NCI-H526 treated with DMSO at 0.1 percent for 48 hours (cell line): ENCODE data around the gene MIER3.

Source experiments
- DNase-seq: peaks from one replicate; lab custom pipeline; 2025; lab: John Stamatoyannopoulos, UW

Gene MIER3

DNA sequence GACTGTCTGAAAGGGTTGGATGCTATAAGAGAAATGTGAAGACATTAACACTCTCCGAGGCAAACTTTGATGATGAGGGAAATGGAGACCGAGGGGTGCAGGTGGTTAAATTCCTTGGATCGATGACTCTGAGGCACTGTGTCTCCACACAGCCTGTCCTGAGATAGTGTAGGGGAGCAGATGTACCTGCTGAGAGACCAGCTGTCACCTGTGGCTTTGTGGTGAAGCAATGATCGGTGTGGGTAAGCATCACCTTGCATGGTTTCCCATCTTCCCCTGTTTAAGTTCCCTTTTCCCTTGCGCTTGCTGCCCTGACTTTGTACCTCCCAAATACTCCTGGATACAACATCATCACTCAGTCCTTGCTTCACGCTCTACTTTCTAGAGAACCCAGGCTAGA is 9.8 kb upstream of the MIER3 start:
- no peak for DNase-seq

DNA sequence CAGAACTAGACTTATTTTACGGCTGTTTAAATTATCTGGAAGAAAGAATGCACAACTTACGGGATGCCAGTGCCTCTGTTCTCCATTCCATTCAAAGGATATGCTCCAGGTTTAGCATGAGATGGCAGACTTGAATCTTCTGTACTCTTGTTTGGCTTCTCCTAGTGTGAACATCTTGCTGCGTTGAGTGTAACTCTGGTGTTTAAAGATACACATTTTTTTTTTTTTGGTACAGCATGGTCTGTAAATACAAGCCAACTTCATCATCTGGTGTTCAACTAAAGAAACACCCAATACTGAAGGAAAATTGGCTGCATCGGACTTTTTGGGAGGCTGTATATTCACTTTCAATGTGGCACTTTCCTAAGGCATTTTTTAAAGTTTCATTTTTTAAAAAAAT is 7.4 kb upstream of the MIER3 start:
- DNase-seq: no peak

- no peak for DNase-seq
Observed at GRCh38 chr5:56958595-56958994, 6.7 kb upstream of the MIER3 start.

- no peak for DNase-seq
Observed at GRCh38 chr5:56954262-56954661, 2.3 kb upstream of the MIER3 start.

GRCh38 chr5:56951126-56951945 is 587 bp downstream of the MIER3 start:
- DNase-seq: no peak

GRCh38 chr5:56950626-56951125 is 1.2 kb downstream of the MIER3 start:
- peak; percentile 6 for DNase-seq

DNA sequence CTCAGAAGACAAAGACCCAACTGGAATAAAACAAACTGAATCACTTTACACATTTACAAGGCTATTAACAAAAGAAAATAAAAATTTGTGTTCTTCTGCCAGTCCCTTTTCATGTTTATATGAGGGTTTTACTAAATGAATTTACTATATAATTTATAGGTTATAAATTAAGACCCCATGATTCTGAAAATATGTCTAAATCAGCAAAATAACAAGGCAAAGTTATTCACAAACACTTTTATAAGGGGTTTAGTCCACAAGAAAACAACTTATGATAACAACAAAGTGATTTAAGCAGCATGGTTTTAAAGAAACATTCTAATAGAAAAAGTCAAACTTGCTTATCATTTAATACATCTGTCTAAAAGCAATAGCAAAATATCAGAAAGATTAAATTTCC is 4.9 kb downstream of the MIER3 start:
- DNase-seq: no peak

DNA sequence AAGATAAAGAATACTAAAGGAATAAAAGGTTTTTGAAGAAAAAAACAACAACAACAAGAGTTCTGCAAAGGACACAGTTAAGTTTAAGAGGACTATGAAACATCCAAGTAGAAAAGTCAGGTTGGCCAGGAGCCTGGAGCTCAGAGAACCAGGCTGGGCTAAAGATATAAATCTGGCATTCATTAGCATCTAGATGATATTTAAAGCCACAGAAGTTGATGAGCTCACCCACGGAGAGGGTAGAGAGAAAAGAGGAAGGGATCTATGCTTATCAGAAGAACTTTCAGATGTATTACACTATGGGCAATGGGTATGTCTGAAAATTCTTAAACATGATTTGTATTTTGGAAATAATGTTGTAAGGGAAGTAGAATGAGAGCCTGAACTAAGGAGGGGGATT is 9.9 kb downstream of the MIER3 start:
- no peak for DNase-seq

- DNase-seq: no peak
Observed at GRCh38 chr5:56938858-56939257, 13.1 kb downstream of the MIER3 start.

- DNase-seq: no peak
Observed at GRCh38 chr5:56934325-56934724, 17.6 kb downstream of the MIER3 start.

- DNase-seq: no peak
Observed at GRCh38 chr5:56922922-56923321, 29.0 kb downstream of the MIER3 start.

- DNase-seq: no peak
Observed at GRCh38 chr5:56919942-56920662, 31.8 kb downstream of the MIER3 start.

DNA sequence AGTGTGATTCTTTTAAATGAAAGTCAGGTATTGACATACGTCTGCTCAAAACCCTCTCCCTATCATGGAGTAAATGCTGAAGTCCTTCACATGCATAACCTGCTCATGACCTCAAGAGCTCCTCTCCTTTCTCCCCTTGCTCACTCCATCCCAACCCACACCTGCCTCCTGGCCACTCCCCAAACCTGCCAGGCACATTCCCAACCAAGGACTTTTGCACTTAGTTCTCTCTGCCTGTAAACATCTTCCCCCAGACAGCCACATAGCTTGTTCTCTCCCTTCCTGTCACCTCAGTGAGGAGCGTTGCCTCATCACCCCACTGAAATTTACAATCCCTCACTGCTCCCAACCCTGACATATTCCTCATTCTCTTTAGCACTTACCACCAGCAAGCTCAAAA is 33.9 kb downstream of the MIER3 start:
- DNase-seq: no peak

DNA sequence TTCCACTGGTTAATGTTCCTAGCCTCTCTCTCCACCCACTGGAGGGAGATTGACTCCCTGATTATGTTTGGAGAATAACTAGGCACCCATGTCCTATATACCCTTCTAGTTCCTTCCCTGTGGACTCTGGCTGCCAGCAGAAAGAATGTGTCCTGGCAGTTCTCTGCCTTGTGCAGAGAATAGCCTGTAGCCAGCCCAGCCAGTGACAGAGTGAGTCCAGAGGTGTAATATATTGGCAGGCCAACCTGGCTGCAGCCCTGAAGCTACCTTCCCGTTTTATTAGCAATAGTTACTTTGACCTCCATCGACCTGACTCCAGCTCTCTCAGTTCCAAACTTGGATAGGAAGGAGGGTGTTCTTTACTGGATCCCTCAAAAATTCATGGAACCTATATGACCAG is 34.4 kb downstream of the MIER3 start:
- no peak for DNase-seq

DNA sequence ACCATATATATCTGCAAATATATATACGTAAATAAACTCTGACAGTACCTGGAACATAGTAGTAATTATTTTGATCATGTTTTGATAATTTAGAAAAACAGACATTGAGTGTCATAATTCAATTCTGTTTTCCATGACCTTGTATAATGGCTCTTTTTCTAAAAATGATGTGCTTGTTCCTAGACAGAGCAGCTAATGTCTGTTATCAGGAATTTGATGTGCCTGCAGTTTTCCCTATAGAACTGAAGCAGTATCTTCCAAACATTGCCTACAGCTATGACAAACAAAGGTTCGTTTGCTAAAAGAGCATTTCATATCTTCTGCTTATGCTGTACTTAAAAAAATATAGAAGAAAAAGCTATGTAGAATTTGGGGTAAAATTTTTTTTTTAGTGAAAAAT is 37.2 kb downstream of the MIER3 start:
- DNase-seq: no peak

- no peak for DNase-seq
Observed at GRCh38 chr5:56913766-56914165, 38.2 kb downstream of the MIER3 start.

DNA sequence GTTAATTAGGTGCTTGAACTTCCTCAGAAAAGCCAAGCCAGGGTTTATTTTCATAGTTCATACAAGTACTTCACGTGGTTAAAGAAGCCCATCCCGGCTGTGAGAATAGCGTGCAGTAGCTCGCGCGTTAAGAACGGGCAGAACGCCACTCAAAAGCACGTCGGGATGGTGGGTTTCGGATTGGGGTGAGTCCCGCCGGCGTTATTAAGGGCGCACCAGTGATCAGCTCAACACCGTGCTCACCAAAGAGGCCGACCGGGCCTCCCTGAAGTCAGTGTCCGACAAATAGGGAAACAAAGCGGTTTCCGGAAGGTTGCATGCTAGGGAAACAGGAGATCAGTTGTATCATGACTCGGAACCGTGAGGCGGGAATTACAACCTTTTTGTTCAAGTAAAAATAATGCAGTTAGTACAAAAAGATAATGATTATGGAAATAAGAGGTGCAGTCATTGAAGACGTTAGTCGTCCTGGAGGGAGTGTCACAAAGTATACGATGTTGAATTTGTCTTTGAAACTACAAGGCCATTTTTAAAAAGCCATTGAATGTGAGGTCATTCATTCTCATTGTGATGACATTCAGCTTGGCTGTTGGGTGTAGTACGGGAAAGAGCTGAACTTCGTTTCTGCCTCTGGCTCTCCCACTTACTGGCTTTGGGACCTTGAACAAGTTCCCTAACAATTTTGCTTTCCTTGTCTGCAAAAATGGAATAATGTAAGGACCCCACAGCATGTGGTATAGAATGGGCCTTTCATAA is 41.5 kb downstream of the MIER3 start:
- DNase-seq: peak; percentile 30

DNA sequence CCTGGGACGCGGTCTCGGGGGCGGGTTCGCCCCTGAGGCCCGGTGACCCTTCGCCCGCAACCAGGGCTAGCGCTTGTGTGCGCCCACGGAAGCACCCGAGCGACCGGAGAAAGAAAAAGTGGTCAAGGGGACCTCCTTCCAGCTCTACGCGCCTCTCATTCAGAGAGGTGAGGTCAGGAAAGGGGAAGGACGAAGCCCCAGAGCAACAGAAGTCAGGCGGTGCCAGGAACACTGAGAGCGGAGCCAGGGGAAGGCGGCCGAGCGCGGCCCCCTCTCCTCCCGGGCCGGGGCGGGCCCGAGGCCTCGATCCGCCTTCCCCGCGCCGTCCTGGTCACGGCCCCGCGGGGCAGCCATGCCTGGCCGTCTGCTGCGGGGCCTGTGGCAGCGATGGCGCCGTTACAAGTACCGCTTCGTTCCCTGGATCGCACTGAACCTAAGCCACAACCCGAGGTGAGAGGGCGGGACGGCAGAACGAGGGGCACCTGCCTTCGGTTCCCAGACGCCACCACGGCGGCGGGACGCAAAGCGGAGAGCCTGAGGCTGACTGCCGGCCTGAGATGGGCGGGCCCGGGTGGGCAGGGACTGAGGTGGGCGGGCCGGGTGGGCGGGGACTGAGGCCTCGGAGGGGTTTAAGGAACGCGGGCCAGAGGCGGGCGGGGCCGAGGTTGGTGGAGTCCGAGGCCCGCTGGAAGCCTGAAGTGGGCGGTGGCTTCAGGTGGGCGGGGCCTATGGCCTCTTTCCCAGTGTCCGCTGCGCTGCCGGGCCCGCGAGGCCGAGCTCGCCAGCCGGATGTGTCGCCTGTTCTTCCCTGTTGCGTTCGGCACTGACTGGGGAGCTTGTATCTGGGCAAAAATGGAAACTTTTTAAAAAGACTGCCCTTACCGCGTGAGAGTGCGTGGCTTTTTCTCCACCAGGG is 42.4 kb downstream of the MIER3 start, which contains the start of gene SETD9:
TSS of gene SETD9 (plus strand) at position 303 of the 916 bp plus-strand sequence. CDS start at position 353, 50 bp downstream.
- peak; percentile 79 for DNase-seq

DNA sequence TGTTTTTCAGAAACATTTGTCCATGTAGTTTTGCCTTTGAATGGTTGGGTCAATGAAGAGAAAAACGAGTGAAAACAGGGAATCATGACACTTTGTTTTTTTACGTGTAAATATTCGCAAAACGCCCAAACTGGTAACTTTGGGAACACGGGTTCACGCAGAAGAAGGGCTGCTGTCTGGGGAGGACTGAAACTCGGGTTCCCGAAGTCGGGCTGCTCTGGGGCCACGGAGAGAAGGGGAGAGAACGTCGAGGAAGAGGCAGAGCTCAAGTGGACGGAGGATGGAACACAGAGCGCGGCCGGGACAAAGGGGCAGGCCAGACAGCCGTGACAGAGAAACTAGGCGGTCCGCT is 43.0 kb downstream of the MIER3 start:
- DNase-seq: no peak

GRCh38 chr5:56900858-56901578 is 50.9 kb downstream of the MIER3 start:
- peak; percentile 28 for DNase-seq

GRCh38 chr5:56900395-56900794 is 51.5 kb downstream of the MIER3 start:
- DNase-seq: no peak
